ENCODE results near the gene EFHC2.
"Not testable (repeated sequence)": the region's sequence is repeated elsewhere in the genome, so short reads cannot be mapped to it uniquely, and the experiment has no call there.

Gene EFHC2

GRCh38 chrX:44228621-44229020 is 114.9 kb downstream of the EFHC2 start:
- DNase-seq = no peak

GRCh38 chrX:44227991-44228390 is 115.5 kb downstream of the EFHC2 start:
- no peak for DNase-seq

GRCh38 chrX:44225667-44226066 is 117.8 kb downstream of the EFHC2 start:
- DNase-seq = no peak

- DNase-seq = no peak
Measured at GRCh38 chrX:44224760-44225159, 118.7 kb downstream of the EFHC2 start.

GRCh38 chrX:44223150-44223549 is 120.3 kb downstream of the EFHC2 start:
- DNase-seq = no peak

GRCh38 chrX:44218465-44218864 is 125.0 kb downstream of the EFHC2 start:
- no peak for DNase-seq

GRCh38 chrX:44216171-44216570 is 127.3 kb downstream of the EFHC2 start:
- no peak for DNase-seq

- no peak for DNase-seq
Measured at GRCh38 chrX:44203791-44204190, 139.7 kb downstream of the EFHC2 start.

GRCh38 chrX:44202596-44202995 is 140.9 kb downstream of the EFHC2 start:
- no peak for DNase-seq

GRCh38 chrX:44189116-44189515 is 154.4 kb downstream of the EFHC2 start:
- no peak for DNase-seq

GRCh38 chrX:44187915-44188314 is 155.6 kb downstream of the EFHC2 start:
- DNase-seq = not testable (repeated sequence)

GRCh38 chrX:44183329-44183728 is 160.1 kb downstream of the EFHC2 start:
- no peak for DNase-seq

- no peak for DNase-seq
Measured at GRCh38 chrX:44178274-44179053, 165.0 kb downstream of the EFHC2 start.

- DNase-seq = no peak
Measured at GRCh38 chrX:44175455-44175854, 168.0 kb downstream of the EFHC2 start.

- no peak for DNase-seq
Measured at GRCh38 chrX:44174061-44174460, 169.4 kb downstream of the EFHC2 start.

GRCh38 chrX:44173219-44173618 is 170.3 kb downstream of the EFHC2 start:
- DNase-seq = no peak

- DNase-seq = no peak
Measured at GRCh38 chrX:44167116-44167515, 176.4 kb downstream of the EFHC2 start.

GRCh38 chrX:44162964-44163475 is 180.5 kb downstream of the EFHC2 start:
- DNase-seq = no peak

GRCh38 chrX:44157858-44158257 is 185.6 kb downstream of the EFHC2 start:
- DNase-seq = no peak

GRCh38 chrX:44157283-44157682 is 186.2 kb downstream of the EFHC2 start:
- no peak for DNase-seq

- DNase-seq = no peak
Measured at GRCh38 chrX:44156726-44157125, 186.7 kb downstream of the EFHC2 start.

GRCh38 chrX:44155126-44155525 is 188.3 kb downstream of the EFHC2 start:
- DNase-seq = no peak

- DNase-seq = no peak
Measured at GRCh38 chrX:44152852-44153251, 190.6 kb downstream of the EFHC2 start.

- no peak for DNase-seq
Measured at GRCh38 chrX:44147130-44147529, 196.3 kb downstream of the EFHC2 start.

Measured in kidney glomerular epithelial cell (primary cell).